Germinal center (tissue), 1 donor: Measurements from ENCODE around the gene BNIPL.

Experiments
- DNase-seq: peaks from one replicate; pipeline ENCODE4 v3.0.0; 2012; ENCODE audit warnings: mixed read lengths, low spot score

Gene BNIPL, protein sequence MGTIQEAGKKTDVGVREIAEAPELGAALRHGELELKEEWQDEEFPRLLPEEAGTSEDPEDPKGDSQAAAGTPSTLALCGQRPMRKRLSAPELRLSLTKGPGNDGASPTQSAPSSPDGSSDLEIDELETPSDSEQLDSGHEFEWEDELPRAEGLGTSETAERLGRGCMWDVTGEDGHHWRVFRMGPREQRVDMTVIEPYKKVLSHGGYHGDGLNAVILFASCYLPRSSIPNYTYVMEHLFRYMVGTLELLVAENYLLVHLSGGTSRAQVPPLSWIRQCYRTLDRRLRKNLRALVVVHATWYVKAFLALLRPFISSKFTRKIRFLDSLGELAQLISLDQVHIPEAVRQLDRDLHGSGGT

DNA sequence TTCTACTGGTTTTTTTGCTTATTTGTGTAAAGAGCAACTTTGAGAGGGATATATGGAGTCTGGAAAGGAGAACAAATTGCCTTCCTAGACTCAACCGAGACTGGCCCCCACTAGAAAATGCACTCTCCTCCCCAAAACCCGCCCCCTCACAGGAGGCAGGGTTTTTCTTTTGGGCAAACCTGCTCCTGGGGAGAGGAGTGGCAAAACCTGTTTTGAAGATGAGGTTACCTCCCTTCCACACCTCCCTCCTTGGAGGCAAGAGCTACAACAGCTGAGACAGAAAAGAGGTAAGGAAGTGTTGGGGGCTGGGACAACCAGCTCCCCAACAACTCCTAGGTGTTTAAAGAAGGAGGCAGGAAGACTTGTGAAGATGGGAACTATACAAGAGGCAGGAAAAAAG lies at the start of gene BNIPL:
Gene BNIPL, plus strand, starts transcription at position 231 of the 400 bp plus-strand sequence. Its CDS starts 140 bp downstream, at position 371.
- DNase-seq: no peak

DNA sequence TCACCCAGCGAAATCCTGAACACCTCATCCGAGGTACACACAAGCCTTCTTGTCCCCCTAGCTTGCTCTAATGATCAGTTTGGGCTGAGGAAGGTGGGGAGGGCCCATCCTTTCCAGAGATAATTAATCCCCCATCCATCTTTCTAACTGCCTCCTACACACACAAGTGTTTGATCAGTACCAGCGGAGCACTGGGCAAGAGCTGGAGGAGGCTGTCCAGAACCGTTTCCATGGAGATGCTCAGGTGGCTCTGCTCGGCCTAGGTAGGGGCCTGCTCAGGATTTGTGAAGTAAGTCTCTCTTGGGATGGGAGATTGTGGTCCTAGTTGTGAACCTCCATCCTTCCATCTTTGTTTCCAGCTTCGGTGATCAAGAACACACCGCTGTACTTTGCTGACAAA lies 48.5 kb upstream of the BNIPL start:
- no peak for DNase-seq

DNA sequence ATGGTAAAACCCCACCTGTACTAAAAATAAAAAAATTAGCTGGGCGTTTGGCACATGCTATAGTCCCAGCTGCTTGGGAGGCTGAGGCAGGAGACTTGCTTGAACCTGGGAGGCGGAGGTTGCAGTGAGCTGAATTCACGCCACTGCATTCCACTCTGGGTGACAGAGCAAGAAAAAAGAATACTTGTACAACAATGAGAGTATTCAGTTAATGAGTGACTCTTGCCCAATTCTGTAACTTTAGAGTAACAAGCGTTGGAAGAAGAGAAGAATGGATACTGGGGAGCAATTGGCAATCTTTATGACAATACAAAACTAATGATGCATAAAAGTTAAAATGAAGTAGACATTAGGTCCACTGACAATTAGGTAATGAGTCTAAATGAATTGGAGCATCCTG lies 43.8 kb upstream of the BNIPL start:
- no peak for DNase-seq

DNA sequence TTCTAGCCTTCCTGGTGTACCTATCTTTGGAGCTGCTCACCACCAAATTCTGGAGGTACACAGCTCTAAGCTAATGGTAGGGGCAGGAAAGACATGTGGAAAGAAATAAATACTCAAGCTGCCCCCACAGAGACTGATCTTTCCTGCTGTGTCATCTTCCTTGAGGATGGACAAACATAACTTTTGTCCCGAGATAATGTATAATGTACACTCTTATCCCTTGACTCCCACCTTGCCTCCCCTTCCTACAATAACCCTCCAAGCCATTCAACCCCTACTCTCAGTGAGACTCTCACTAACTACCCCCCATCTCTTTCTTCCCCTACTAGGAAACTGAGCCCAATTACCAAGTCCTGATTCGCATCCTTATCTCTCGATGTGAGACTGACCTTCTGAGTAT lies 42.1 kb upstream of the BNIPL start:
- DNase-seq: no peak

DNA sequence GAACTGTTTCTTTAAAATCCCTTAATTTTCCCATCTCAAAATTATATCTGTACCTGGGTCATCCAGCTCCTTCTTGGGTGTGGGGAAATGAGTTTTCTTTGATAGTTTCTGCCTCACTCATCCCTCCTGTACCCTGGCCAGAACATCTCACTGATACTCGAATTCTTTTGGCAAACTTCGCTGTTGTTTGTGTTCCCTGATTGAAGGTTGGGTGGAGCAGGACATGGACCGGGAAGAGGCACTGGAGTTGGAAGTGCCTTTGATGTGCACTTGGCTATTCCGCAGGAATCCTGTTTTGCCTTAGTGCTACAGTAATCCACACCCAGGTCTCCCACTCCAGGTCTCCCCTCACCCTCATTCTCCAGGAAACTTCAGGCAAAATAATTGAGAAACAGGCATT lies 40.9 kb upstream of the BNIPL start:
- no peak for DNase-seq

DNA sequence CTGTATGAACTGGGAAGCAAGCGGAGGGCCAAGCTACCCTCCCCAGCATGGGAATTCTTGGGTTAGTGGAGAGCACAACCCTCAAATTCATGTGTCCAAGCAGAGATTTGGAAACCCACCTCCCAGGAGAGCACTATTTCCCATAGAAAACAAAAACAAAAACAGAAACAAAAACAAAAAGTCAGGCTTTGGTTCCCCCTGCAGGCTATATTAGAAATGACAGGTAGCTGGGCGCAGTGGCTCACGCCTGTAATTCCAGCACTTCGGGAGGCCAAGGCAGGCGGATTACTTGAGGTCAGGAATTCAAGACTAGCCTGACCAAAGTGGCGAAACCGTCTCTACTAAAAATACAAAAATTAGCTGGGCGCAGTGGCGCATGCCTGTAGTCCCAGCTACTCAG lies 40.5 kb upstream of the BNIPL start:
- peak; percentile 41 for DNase-seq

DNA sequence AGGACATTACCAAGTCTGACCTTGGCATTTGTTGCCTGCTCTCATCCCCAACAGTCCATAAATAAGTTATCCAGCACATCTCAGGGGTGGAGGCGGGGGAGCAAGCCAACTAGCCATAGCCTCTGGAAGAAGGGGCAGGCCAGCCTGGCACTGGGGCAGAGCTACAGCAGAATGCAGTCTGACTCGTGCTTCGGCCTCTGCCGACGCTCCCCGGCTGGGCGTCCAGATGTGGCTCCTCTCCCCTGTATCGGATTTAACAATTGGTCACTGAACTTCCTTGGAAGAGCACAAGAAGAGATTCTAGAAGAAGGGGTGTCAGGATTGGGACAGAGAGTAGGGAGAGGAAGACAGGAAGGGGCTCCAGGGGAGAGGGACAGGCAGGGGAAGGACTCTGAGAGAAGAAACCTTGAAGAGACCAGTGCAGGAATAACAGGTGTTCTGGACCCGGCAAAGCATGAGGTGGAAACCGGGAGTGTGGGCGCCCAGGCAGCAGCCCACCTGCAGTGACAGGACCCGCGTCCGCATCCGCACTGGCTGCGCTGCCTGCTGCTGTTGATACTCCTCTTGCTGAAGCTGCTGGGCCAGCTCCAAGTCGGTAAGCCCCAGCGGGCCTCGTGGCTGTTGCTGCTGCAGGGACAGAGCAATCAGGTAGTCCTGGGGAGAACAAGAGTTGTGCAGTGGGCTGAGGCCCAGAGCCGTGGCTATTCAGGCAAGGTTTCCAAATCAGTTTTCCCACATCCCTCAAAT lies 39.1 kb upstream of the BNIPL start:
- no peak for DNase-seq

DNA sequence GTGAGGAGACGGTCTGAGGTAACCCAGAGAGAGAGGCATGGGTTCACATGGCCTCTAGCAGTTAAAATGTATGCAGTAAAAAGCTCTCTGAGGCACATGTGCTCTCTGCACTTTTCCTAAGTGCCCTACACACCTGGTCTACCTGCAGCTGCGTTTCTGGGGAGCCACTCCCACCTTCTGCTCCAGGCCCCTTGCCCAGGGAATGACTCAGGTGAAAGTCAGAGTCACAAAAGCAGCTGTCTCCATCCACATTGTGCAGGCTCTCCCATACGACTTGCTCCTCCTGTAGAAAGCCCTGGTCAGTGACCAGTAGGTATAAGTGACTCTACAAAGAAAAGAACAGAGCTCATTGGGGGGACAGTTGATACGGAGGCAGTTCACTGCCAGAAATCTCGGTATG lies 38.4 kb upstream of the BNIPL start:
- DNase-seq: no peak

DNA sequence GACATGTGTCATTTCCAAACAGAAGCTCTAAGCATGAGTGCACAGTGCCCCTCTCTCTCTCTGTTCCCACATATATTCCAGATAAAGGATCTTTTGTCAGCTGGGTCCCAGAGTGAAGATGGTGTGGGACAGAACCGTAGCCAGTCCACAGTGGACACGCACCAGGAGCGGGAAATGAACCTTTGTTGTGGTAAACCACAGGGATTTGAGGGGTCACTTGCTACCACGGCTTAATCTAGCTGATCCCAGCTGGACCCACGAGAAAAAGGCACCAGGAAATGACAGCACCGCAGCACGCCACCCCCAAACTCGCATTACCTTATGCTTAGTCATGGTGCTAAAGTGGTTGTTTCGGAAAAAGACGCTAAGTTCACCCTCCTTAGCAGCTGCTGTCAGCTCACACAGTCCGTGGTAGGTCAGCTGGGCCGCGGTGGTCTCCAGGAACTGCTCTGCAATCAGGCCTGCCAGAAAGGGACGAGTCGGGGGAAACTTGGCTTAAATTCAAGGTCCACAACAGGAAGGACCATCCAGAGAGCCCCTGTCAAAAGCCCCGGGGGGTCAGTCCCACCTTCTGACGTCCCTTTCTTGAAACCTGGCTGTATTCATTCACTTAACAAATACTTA lies 37.2 kb upstream of the BNIPL start:
- no peak for DNase-seq

DNA sequence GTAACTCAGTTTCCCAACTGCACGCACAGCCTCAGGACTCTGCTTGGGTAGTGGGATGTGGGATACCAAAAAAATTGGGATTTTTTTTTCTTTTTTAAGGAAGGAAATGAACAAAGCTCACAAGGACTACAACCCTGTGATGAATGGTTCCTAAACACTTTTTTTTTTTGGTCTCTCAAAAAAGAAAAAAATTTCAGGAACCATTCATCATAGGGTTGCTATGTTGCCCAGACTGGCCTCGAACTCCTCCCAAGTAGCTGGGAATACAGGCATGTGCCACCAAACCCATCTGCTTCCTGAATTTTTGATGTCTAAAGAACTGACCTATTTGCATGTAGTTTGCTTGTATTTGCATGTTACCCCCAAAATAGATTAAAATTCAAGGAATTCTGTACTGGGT lies 36.5 kb upstream of the BNIPL start:
- DNase-seq: no peak

DNA sequence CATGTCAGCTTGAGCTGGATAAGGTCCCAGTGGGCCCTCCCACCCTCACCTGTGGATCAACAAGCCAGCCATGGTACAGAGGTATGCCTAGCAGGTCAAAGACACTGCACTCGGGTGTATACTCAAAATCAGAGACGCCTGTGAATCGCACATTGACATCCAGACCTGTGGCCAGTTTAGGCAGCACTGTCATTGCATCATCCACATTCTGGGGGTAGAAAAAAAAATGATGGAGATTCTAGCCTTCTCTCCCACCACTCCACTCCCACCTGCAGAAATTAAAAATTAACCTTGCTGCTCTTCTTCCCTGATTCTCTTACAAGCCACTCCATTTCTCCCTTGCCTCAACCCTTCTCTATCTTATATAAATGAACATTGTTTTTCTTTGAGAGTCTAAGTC lies 36.0 kb upstream of the BNIPL start:
- no peak for DNase-seq

DNA sequence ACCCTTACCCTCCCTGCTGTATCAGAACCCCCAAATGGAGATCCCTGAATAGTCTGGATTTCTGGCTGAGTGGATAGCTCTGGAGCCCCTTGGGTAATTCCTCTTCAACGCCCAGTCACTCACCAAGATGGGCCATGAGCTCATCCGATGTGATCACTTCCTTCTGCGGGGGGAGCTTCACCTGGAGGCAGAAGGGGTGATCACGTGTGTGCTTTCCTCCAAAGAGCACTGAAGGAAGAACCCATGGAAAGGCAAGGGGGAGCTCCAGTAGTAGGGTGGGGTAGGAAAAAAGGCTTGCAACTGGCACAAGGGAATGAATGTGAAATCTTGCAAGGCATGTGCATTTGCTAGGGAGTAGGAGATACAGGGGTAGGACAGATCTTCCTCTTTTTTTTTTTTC lies 34.8 kb upstream of the BNIPL start:
- no peak for DNase-seq

DNA sequence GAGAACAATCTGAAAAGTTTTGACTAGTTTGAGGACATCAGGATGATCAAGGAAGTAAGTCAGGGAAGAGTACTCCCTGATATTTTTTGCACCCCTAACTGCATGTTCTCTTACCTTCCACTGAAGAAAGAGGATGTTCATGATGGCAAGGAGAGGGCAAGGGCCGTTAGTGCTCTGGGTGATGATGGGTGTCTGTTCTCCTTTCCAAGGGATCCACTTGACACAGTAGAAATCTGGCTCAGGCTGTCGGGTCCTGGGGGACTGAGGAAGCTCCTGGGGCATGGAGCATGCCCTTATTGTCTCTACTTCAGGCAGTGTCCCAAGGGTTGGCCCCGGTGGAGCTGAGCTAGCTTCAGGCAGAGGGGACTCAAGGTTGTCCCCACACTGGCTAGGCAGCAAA lies 34.3 kb upstream of the BNIPL start:
- DNase-seq: no peak

DNA sequence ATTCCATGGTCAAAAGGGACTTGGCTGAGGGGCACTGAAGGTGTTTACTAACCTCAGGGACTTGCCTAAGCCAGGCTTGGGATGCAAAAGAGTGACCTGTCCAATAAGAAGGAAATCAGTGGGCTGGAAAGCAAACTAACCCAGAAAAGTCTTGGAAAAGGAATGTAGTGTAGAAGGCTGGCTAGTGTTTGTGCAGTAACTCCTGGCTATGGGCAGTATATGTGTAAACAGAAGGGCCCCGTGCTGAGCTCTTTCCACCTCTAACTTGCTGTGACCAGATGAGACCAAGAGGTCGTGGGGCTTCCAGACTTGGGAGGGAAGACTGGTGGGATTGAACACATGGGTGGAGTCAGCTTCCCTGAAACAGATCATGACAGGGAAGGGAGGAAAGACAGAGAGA lies 33.8 kb upstream of the BNIPL start:
- no peak for DNase-seq

DNA sequence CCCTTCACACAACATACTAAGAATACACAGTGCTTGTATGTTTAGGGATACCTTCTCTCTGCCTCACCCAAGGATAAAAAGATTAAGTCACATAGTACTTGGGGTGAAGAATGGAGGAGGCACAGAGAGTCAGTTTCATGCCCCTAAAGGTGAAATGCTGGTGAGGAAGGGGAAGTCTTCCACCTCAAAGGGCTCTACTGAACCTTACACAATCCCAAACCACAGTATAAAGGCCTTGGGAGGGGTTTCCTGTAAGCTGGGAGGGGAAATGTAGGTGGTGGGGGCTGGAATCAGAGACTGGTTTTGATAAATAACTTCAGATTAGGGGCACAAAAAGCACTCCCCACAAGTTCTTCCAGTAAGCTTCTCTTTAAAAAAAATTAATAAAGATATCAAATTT lies 33.2 kb upstream of the BNIPL start:
- no peak for DNase-seq

DNA sequence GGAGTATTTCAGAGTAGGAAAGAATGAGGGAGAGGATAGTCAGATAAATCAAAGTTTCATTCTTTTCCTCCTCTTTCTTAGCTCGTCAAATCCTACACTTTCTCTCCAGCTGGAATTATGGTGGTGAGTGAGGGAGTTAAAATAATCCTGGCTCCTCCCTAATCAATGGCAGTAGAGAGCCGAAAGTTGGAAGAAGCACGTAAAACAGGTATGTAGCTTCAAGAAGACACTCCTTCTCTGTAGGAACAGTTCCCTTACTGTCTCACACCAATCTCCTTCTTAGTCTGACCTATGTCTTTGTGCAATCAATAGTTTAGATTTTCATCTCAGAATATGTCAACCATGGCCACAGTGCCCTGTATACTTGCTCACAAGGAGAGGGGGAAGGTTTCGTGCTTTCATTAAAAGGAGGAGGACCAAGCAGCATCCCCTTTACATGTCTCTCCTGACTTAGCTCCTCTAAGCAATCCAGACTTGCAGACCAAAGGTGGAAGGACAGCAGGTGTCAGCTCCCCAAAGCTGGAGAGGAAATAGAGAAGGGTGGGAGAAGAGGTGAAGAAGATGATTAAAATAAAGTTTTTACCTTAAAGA lies 30.6 kb upstream of the BNIPL start:
- DNase-seq: no peak

DNA sequence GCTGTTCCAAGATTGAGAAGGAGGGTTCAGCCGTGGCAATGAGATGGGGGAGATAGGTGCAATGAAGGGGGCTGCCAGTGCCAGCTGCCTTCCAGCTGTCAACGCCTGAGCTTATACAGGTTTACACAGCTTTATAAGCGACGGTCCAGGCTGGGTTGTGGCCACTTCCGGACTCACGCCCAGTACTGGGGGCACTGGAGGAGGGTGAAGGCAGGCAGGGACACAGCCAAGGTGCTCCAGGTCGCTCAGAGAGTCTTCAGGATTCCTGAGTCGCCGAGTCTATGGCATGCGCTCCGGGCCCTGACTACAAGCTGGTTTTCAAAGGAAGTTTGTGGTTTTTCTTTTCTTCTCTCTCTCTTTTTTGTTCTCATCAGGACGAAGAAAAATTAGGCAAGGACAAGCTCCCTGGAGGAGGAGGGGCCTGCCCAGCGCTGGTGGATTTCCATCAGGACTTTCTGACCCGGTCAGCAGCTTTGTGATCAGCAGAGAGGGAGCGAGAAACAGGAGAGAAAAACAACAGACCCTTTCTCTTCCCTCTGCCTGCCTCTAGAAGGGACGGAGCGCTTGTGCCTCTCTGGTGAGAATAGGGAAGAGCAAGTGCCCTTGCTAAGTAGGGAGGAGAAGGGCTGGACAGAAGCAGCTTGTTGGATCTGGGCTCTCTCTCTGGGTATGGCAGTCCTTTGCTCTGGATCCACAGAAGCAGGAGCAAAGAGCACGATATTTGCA lies 29.9 kb upstream of the BNIPL start, which contains the start of gene MINDY1:
Gene MINDY1, minus strand, starts transcription at position 576 of the 726 bp plus-strand sequence. CDS start 4,285 bp downstream, outside the sequence.
- peak; percentile 71 for DNase-seq

DNA sequence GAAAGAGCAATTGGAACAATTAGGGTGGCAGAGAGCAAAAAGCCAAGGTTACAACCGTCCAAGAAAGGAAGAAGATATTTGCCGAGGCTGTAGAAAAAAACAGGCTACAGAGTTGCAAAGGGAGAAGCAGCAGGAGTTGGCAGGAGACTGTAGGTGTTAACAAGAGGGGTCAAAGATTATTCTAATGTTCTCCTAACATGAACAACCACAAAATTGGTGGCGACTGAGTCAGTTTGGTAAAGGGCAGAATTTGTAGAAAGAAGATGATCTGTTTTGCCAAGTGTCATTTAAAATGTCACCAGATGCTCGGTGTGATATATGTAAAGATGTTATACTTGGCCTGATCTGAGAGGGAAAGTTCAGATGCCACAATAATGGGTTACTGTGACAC lies 28.5 kb upstream of the BNIPL start:
- no peak for DNase-seq

DNA sequence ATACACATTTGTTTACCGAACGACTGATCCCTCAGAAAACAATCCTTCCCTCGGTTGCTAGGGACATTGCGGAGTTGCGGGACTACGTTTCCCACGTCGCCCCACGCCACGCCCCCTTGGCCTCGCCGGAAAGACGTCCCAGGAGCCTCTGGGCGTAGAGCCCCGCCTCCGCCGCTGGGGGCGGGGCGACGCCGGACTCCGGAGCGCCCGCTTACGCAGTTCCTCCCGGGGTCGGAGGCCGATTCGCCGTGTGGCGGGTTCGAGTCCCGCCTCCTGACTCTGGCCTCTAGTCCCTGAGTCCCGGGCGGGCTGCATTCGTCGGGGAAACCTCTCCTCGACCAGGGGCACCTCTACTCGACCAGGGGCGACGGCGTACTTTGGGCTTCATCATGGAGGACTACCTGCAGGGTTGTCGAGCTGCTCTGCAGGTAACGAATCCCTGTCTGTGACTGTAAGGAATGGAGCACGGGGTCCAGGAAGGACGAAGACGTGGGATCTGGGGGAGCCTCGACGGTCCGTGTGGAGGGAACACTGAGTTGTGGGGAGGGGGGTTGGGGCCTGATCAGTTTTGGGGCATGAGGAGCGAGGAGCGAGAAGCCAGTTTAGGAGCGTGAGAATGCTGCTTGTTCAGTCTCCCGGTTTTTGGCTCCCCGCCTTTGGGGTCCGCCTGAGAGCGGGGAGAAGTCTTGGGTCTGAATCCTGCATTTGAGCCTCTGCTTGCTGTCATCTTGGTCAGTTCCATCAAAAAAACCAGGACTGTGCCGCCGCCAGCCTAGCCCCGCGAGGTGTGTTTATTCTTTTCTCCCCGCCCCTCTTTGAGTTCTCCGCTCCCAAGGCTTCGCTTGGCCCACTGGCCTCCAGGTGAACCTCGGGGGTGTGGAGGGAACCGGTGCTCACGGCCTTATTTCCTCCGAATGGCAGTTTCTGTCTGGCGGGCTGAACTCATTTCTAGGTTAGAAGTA lies 27.9 kb upstream of the BNIPL start, which contains the start of gene PRUNE1:
Gene PRUNE1, plus strand, starts transcription at position 206 of the 962 bp plus-strand sequence. Its CDS starts 184 bp downstream, at position 390.
- peak; percentile 98 for DNase-seq

DNA sequence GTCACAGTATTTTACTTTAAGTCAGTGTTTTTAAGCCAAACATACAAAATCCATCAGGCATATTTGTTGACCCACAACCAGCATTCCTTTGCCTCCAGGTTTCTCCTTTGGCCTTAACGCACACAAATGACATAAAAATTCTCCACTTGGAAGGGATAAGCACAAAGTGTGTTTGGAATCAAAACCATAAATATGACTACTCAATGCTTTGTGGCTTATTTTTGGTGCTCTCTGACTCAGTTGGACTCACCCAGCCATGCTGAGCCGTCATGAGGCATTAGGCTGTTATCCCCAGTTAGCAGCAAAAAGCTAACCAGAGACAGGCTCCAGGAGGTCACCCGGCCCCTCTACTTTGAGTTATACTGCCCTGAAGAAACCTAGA lies 27.2 kb upstream of the BNIPL start:
- no peak for DNase-seq
